H1 (cell line): ENCODE data around the gene SLC9A2. TPM values are rescaled to one million over a fixed set of nuclear protein-coding genes. Genes with fewer than 3 reads are reported as not detected.

Source experiments
- CTCF ChIA-PET: fragments of 300-600 bp; sonication (Branson Sonifier 250); formaldehyde crosslinking; loops from one replicate; lab custom pipeline; 2021; ENCODE audit not compliant: partially characterized antibody; lab: Charles Lee
- POLR2A ChIA-PET: fragments of 300-600 bp; sonication (Branson Sonifier 250); formaldehyde crosslinking; loops from one replicate; lab custom pipeline; 2021; ENCODE audit warnings: inconsistent platforms; ENCODE audit not compliant: partially characterized antibody; lab: Charles Lee
- DNase-seq, 2 experiments: peaks; one replicate each; pipeline versions ENCODE4 v3.0.0 to v3.0.0-alpha.2; 2010 to 2022; ENCODE audit warnings: low spot score in 2 of 2, low read depth in 1 of 2, mixed read lengths in 1 of 2
- FAIRE-seq: peaks from 2 replicates; lab custom pipeline; 2011; peaks lifted over from hg19 to GRCh38; lab: Jason Lieb, UNC
- H2AFZ ChIP-seq: 2 replicates; pipeline ENCODE4 v1.8.1; 2012; ENCODE audit warnings: low read length, inconsistent platforms
- H2AK5ac ChIP-seq: 2 replicates; pipeline ENCODE4 v1.6.1; 2013; ENCODE audit warnings: low read depth, low read length
- H2BK120ac ChIP-seq: replicated peaks from 2 replicates; pipeline ENCODE3; 2013; ENCODE audit warnings: low read depth, low read length, inconsistent platforms
- H2BK12ac ChIP-seq: 2 replicates; pipeline ENCODE4 v1.6.1; 2013; ENCODE audit warnings: low read depth, low read length
- H2BK15ac ChIP-seq: 2 replicates; pipeline ENCODE4 v1.6.1; 2013; ENCODE audit warnings: low read length
- H2BK20ac ChIP-seq: 2 replicates; pipeline ENCODE4 v1.6.1; 2013; ENCODE audit warnings: low read length
- H2BK5ac ChIP-seq: 2 replicates; pipeline ENCODE4 v1.6.1; 2013; ENCODE audit warnings: low read depth, low read length
- H3K14ac ChIP-seq: 2 replicates; pipeline ENCODE4 v1.6.1; 2013; ENCODE audit warnings: inconsistent platforms; ENCODE audit not compliant: insufficient read length
- H3K18ac ChIP-seq: 2 replicates; pipeline ENCODE4 v1.6.1; 2013; ENCODE audit warnings: low read length; ENCODE audit errors: extremely low read depth
- H3K23ac ChIP-seq: 2 replicates; pipeline ENCODE4 v1.6.1; 2013; ENCODE audit warnings: inconsistent platforms; ENCODE audit not compliant: insufficient read length
- H3K23me2 ChIP-seq: 2 replicates; pipeline ENCODE4 v1.6.1; 2013; ENCODE audit warnings: low read depth, low read length
- H3K27ac ChIP-seq: 2 replicates; pipeline ENCODE4 v1.6.1; 2011; ENCODE audit warnings: low read depth, low read length, inconsistent platforms
- H3K27me3 ChIP-seq, 4 experiments: replicated peaks in 1 of 4; 1 replicate in 1 of 4; 2 replicates in 3 of 4; pipeline versions ENCODE4 v1.6.1 to v1.8.1; 2011 to 2013; ENCODE audit warnings: low read length in 3 of 4, mild to moderate bottlenecking in 3 of 4, inconsistent platforms in 2 of 4, mixed read lengths in 2 of 4, moderate library complexity in 1 of 4; ENCODE audit not compliant: control insufficient read depth in 3 of 4, insufficient read depth in 3 of 4; ENCODE audit errors: extremely low read depth in 1 of 4
- H3K36me3 ChIP-seq, 4 experiments: 2 replicates each; pipeline versions ENCODE4 v1.6.1 to v1.8.1; 2011 to 2013; ENCODE audit warnings: mild to moderate bottlenecking in 4 of 4, low read length in 3 of 4, moderate library complexity in 2 of 4, control low read depth in 1 of 4, inconsistent platforms in 1 of 4; ENCODE audit not compliant: insufficient read depth in 4 of 4, control insufficient read depth in 2 of 4
- H3K4ac ChIP-seq: replicated peaks from 2 replicates; pipeline ENCODE3; 2013; ENCODE audit warnings: low read length, low read depth, mixed read lengths, inconsistent platforms; ENCODE audit not compliant: insufficient read length
- H3K4me1 ChIP-seq, 4 experiments: replicated peaks in 1 of 4; 1 replicate in 1 of 4; 2 replicates in 3 of 4; pipeline versions ENCODE4 v1.6.1 to v1.8.1; 2011 to 2013; ENCODE audit warnings: low read length in 3 of 4, inconsistent platforms in 2 of 4, mixed read lengths in 1 of 4; ENCODE audit not compliant: insufficient read depth in 4 of 4, control insufficient read depth in 3 of 4
- H3K4me2 ChIP-seq, 2 experiments: 2 replicates each; pipeline versions ENCODE4 v1.6.1 to v1.8.1; 2011 to 2013; ENCODE audit warnings: low read depth in 2 of 2, low read length in 2 of 2, control low read depth in 1 of 2, inconsistent platforms in 1 of 2, mild to moderate bottlenecking in 1 of 2; ENCODE audit not compliant: insufficient read depth in 1 of 2
- H3K4me3 ChIP-seq, 4 experiments: fragments of 200-600, 300-600 bp in 1 of 4; sonication (generic), shearing (Covaris generic), sonication (Bioruptor Twin) in 1 of 4; 2 replicates each; pipeline versions ENCODE4 v1.5.1 to v1.8.1; 2011 to 2016; ENCODE audit warnings: low read length in 4 of 4, low read depth in 3 of 4, control low read depth in 2 of 4, inconsistent platforms in 2 of 4, mild to moderate bottlenecking in 2 of 4, mixed read lengths in 1 of 4, moderate library complexity in 1 of 4; ENCODE audit not compliant: insufficient read depth in 2 of 4; ENCODE audit errors: extremely low read depth in 1 of 4
- H3K56ac ChIP-seq: replicated peaks from 2 replicates; pipeline ENCODE3; 2013; ENCODE audit warnings: low read depth, mild to moderate bottlenecking, mixed read lengths, low read length, inconsistent platforms; ENCODE audit not compliant: insufficient read length
- H3K79me1 ChIP-seq: 2 replicates; pipeline ENCODE4 v1.6.1; 2013; ENCODE audit warnings: low read depth, low read length, control low read depth
- H3K79me2 ChIP-seq, 2 experiments: 2 replicates each; pipeline versions ENCODE4 v1.6.1 to v1.8.1; 2012 to 2013; ENCODE audit warnings: low read length in 2 of 2, mild to moderate bottlenecking in 2 of 2, inconsistent platforms in 1 of 2; ENCODE audit not compliant: insufficient read depth in 2 of 2, control insufficient read depth in 1 of 2
- H3K9ac ChIP-seq, 4 experiments: replicated peaks in 1 of 4; 1 replicate in 1 of 4; 2 replicates in 3 of 4; pipeline versions ENCODE4 v1.6.1 to v1.8.1; 2011 to 2013; ENCODE audit warnings: low read depth in 3 of 4, low read length in 3 of 4, control low read depth in 2 of 4, mild to moderate bottlenecking in 2 of 4, moderate library complexity in 2 of 4, inconsistent platforms in 1 of 4; ENCODE audit errors: extremely low read depth in 1 of 4
- H3K9me3 ChIP-seq, 2 experiments: 2 replicates each; pipeline versions ENCODE4 v1.6.1 to v1.8.1; 2012 to 2013; ENCODE audit warnings: mild to moderate bottlenecking in 2 of 2, moderate library complexity in 2 of 2, control low read depth in 1 of 2, inconsistent platforms in 1 of 2, low read depth in 1 of 2, low read length in 1 of 2, mixed read lengths in 1 of 2; ENCODE audit not compliant: insufficient read depth in 2 of 2
- H4K20me1 ChIP-seq, 2 experiments: replicated peaks in 1 of 2; 2 replicates each; pipeline versions ENCODE3 to v1.8.1; 2011 to 2013; ENCODE audit warnings: inconsistent platforms in 2 of 2, low read length in 2 of 2, mild to moderate bottlenecking in 1 of 2; ENCODE audit not compliant: insufficient read depth in 2 of 2, control insufficient read depth in 1 of 2
- H4K5ac ChIP-seq: 2 replicates; pipeline ENCODE4 v1.6.1; 2013; ENCODE audit warnings: low read length, low read depth, mixed read lengths, inconsistent platforms; ENCODE audit not compliant: insufficient read length
- H4K8ac ChIP-seq: 2 replicates; pipeline ENCODE4 v1.8.0; 2013; ENCODE audit warnings: mild to moderate bottlenecking, moderate library complexity, low read length, inconsistent platforms; ENCODE audit not compliant: insufficient read depth; ENCODE audit errors: extremely low read depth
- H4K91ac ChIP-seq: replicated peaks from 2 replicates; pipeline ENCODE3; 2013; ENCODE audit warnings: low read length, mixed read lengths, inconsistent platforms; ENCODE audit not compliant: insufficient read length
- CBX5 ChIP-seq: fragments of 300-800, 300-1000 bp; sonication (generic); IDR thresholded peaks from 2 replicates; pipeline ENCODE4 v1.7.1; 2016; ENCODE audit warnings: antibody characterized with exemption, low read length, low read depth
- CHD2 ChIP-seq: IDR thresholded peaks from 2 replicates; pipeline ENCODE4 v1.6.1; 2012; ENCODE audit warnings: low read length, improper control_type of control experiment
- CTBP2 ChIP-seq: IDR thresholded peaks from 2 replicates; pipeline ENCODE4 v1.7.0; 2011; ENCODE audit warnings: borderline replicate concordance, mild to moderate bottlenecking, moderate library complexity, mixed read lengths, low read length; ENCODE audit not compliant: insufficient read depth, insufficient read length
- KDM1A ChIP-seq: fragments of 200-600, 300-600 bp; sonication (generic); IDR thresholded peaks from 2 replicates; pipeline ENCODE4 v1.7.1; 2016; ENCODE audit warnings: mild to moderate bottlenecking, low read length, borderline replicate concordance
- SP4 ChIP-seq: IDR thresholded peaks from 2 replicates; pipeline ENCODE4 v1.6.1; 2012; ENCODE audit warnings: low read length, inconsistent platforms
- SUZ12 ChIP-seq: fragments of 200-600 bp; sonication (generic); IDR thresholded peaks from 2 replicates; pipeline ENCODE4 v1.6.1; 2012; ENCODE audit warnings: mild to moderate bottlenecking, inconsistent platforms, low read length, moderate library complexity, mixed read lengths
- TAF7 ChIP-seq: optimal IDR thresholded peaks from 2 replicates; pipeline ENCODE3; 2011; ENCODE audit warnings: low read depth, mild to moderate bottlenecking, inconsistent platforms, low read length, moderate library complexity, borderline replicate concordance
- TBP ChIP-seq: IDR thresholded peaks from 2 replicates; pipeline ENCODE4 v1.6.1; 2011; ENCODE audit warnings: low read depth, low read length, improper control_type of control experiment
- WGBS, 2 experiments: shearing (Covaris generic) in 1 of 2; methylation state at CpG; one replicate each; pipeline versions ENCODE4 v1.1.6 to v1.1.7; 2013 to 2015; ENCODE audit warnings: low lambda C conversion rate in 2 of 2, mixed read lengths in 2 of 2, inconsistent platforms in 1 of 2, low coverage in 1 of 2, missing lambda C conversion rate in 1 of 2; ENCODE audit not compliant: insufficient replicate concordance in 2 of 2, insufficient coverage in 1 of 2, insufficient read length in 1 of 2; ENCODE audit errors: extremely low coverage in 1 of 2, missing lambda C conversion rate in 1 of 2; 5-methylcytosine and 5-hydroxymethylcytosine counted together
- polyA plus RNA-seq, 7 experiments: library from polyadenylated mRNA; depleted of rRNA in 3 of 7; stranded (reverse) in 5 of 7; unstranded in 2 of 7; fragments of >200 nt in 5 of 7; fragments of 200-250 nt in 2 of 7; gene quantifications; 1 replicate in 5 of 7; 2 replicates in 1 of 7; 4 replicates in 1 of 7; pipeline versions ENCODE4 v1.2.1 to v1.2.3, GENCODE V29; 2011 to 2013; ENCODE audit warnings: missing spikeins in 2 of 7, mixed read lengths in 2 of 7
- total RNA-seq: library from RNA; stranded (reverse); fragmentation: NEBNext Ultra II Directional; extraction: Animal tissue kit (Norgen Biotek cat#: 25700); gene quantifications from 2 replicates; pipeline ENCODE4 v1.2.1, GENCODE V29; 2021

The SLC9A2 gene
- total and polyA plus RNA-seq, 2 of the 8 experiments (the other 6 are each of a cell fraction or from before 2014, with no cell fraction given), result 0.06 to 0.13 TPM

DNA sequence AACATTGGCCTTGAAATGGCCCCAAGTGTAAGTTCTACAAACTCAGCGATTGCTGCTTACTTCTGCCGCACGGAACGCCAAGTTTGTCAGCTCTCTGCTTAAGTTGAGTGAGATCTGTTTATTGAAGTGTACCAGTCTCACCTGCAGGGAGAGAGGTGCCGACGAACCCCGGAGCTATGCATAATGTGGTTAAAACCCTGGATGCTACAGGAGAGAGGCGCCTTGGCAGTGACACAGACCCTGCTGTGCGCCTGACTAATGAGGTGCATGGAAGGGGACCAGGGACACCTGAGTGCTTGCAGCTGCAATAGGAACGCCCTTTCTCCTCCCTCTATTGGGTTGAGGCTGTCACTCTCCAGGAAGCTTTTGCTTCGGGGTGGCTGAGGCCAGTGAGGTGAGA, 979 bp downstream of the SLC9A2 start:
- H4K20me1 ChIP-seq, result peaks cover 0 to 1% of the 10 kb centered on the region in 2 experiments
- H3K36me3 ChIP-seq, result no peaks in the 10 kb centered on the region
- ChIA-PET CTCF (interaction anchor here (0.8 to 1.0 kb wide), 3 partner anchors 29 to 186 kb away, joined by 3 read pairs; no protein-coding TSS in a partner anchor), POLR2A (no interaction called here)
- H2BK5ac ChIP-seq, result no peak overlapping the region
- no peak overlapping the region for H3K14ac ChIP-seq
- peaks cover 19 to 33% (median 30%) of the 10 kb centered on the region in 4 experiments for H3K27me3 ChIP-seq
- H2AK5ac ChIP-seq, result no peak overlapping the region
- H3K4ac ChIP-seq, result no peak overlapping the region
- H2BK20ac ChIP-seq, result no peak overlapping the region
- H2BK120ac ChIP-seq, result no peak overlapping the region
- no peaks in the 10 kb centered on the region for H3K9me3 ChIP-seq
- no peak overlapping the region for H3K56ac ChIP-seq
- peak overlapping the region; percentile 82; the same call in 1 of the 2 replicates for H4K8ac ChIP-seq
- peak overlapping the region in 2 of 4 experiments; percentile 7 to 76; a peak in 3 of 8 replicates for H3K4me3 ChIP-seq
- H3K4me1 ChIP-seq, result peaks cover 0 to 13% (median 7%) of the 10 kb centered on the region in 4 experiments; a peak in 6 of 7 replicates
- H4K5ac ChIP-seq, result no peak overlapping the region
- no peak overlapping the region for H4K91ac ChIP-seq
- no peaks in the 10 kb centered on the region for H3K79me1 ChIP-seq
- H3K79me2 ChIP-seq, result no peaks in the 10 kb centered on the region
- FAIRE-seq (no peak), DNase-seq (no peak)
- H3K23me2 ChIP-seq, result peaks cover 14% of the 10 kb centered on the region; the same call in 1 of the 2 replicates
- peak overlapping the region; percentile 86 to 97 for H3K4me2 ChIP-seq
- H3K27ac ChIP-seq, result no peak overlapping the region
- no peak overlapping the region for H3K9ac ChIP-seq
- no peak for TF ChIP-seq SP4
- no peak for TF ChIP-seq KDM1A
- TF ChIP-seq TAF7, result no peak
- no peak; the same call in 1 of the 2 replicates for TF ChIP-seq SUZ12
- no peak for TF ChIP-seq CBX5
- TF ChIP-seq TBP, result no peak
- TF ChIP-seq CHD2, result no peak
- no peak for TF ChIP-seq CTBP2
- no peak overlapping the region for H3K18ac ChIP-seq
- 63% methylated on average over 11 of the region's 11 CpGs; no CpG with 5 or more reads in 1 of the 2 experiments for WGBS, 2 experiments
- H2BK12ac ChIP-seq, result no peak overlapping the region
- H3K23ac ChIP-seq, result no peak overlapping the region
- H2BK15ac ChIP-seq, result 0 out of 2 replicates have a peak overlapping the region, but pooled peaks have one; percentile 31
- H2AFZ ChIP-seq, result 0 out of 2 replicates have a peak overlapping the region, but pooled peaks have one; percentile 6
